Activated naive CD8-positive, alpha-beta T cell treated with anti-CD3 and anti-CD28 coated beads for 36 hours (primary cell): ENCODE measurements around the gene PCDHGB5. TPM values are rescaled to one million over a fixed set of nuclear protein-coding genes. Genes with fewer than 3 reads are reported as not detected.
"Not testable (repeated sequence)": the region's sequence is repeated elsewhere in the genome, so short reads cannot be mapped to it uniquely, and the experiment has no call there.

Source experiments
- DNase-seq: peaks from one replicate; pipeline ENCODE4 v3.0.0; 2021
- H3K27ac Mint-ChIP-seq: one replicate; pipeline ENCODE4 v1.8.0; 2022; ENCODE audit warnings: mild to moderate bottlenecking, moderate library complexity, mixed read lengths
- H3K27me3 Mint-ChIP-seq: one replicate; pipeline ENCODE4 v1.8.0; 2022; ENCODE audit warnings: mild to moderate bottlenecking, mixed read lengths
- H3K36me3 Mint-ChIP-seq: one replicate; pipeline ENCODE4 v1.8.0; 2021; ENCODE audit warnings: mild to moderate bottlenecking, mixed read lengths
- H3K4me1 Mint-ChIP-seq: one replicate; pipeline ENCODE4 v1.8.0; 2021; ENCODE audit warnings: mixed read lengths
- H3K4me3 Mint-ChIP-seq: one replicate; pipeline ENCODE4 v1.8.0; 2022; ENCODE audit warnings: mild to moderate bottlenecking, moderate library complexity, mixed read lengths
- H3K9me3 Mint-ChIP-seq: one replicate; pipeline ENCODE4 v1.8.0; 2022; ENCODE audit warnings: mixed read lengths
- total RNA-seq, 2 experiments: library from RNA; stranded (reverse); gene quantifications; one replicate each; pipeline ENCODE4 v1.2.3, GENCODE V29; 2021

The PCDHGB5 gene
- under 1 TPM; 0.16 to 0.26 TPM for total RNA-seq

DNA sequence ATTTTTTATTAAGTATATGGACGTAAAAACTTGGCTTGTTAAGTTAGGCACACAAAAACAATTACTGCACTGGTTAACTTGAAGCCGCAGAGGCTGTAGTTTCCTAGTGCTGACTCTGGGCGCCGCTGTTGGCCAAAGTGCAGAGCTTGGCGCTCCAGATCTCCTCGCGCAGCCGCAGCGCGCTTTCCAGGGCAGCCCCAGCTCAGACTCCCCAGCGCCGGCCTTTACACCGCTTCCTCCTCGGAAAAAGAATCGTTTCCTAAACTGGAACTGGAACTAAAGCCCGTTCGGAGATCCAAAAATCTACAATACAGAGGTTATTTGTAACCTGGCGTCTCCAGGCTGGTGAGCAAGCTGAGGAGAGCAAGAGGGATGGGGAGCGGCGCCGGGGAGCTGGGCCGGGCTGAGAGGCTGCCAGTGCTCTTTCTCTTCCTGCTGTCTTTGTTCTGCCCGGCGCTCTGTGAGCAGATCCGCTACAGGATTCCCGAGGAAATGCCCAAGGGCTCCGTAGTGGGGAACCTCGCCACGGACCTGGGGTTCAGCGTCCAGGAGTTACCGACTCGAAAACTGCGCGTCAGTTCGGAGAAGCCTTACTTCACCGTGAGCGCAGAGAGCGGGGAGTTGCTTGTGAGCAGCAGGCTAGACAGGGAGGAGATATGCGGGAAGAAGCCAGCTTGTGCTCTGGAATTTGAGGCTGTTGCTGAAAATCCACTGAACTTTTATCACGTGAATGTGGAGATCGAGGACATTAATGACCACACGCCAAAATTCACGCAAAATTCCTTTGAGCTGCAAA is at the start of gene PCDHGB5:
TSS of gene PCDHGB5 (plus strand) at position 192 of the 796 bp plus-strand sequence. CDS start at position 373, 181 bp downstream.
- H3K36me3 Mint-ChIP-seq = peaks cover 21% of the 10 kb centered on the region
- not testable (repeated sequence) for H3K27ac Mint-ChIP-seq, H3K4me1 Mint-ChIP-seq
- H3K4me3 Mint-ChIP-seq = peak within 1 kb of the TSS; percentile 61
- DNase-seq = peak; percentile 53
- peaks cover 81% of the 10 kb centered on the region for H3K27me3 Mint-ChIP-seq
- H3K9me3 Mint-ChIP-seq = peaks cover 30% of the 10 kb centered on the region

DNA sequence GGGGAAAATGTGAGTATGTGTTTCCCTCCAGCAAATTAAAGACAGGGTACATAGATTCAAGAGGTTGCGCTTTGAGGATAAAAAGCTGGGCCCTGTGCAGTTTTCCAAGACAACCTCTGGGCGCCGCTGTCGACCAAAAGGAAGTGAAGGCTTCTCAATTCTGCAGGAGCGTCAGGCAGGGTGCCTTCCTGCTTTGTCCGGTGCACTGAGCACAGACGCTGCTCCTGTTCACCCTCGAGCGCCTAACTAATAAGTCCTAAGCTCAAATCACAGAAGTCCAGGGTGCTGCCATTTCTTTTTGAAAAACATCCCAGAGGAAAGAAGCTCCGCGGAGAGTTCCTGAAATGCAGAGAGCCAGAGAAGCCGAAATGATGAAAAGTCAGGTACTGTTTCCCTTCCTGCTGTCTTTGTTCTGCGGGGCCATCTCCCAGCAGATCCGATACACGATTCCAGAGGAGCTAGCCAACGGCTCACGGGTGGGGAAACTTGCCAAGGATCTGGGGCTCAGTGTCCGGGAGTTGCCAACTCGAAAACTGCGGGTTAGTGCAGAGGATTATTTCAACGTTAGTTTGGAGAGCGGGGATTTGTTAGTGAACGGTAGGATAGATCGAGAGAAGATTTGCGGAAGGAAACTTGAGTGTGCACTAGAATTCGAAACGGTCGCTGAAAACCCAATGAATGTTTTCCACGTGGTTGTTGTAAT is 47.7 kb upstream of the PCDHGB5 start, which contains the start of gene PCDHGB1:
TSS of gene PCDHGB1 (plus strand) at position 183 of the 703 bp plus-strand sequence. CDS start at position 345, 162 bp downstream.
- DNase-seq = no peak
- Mint-ChIP-seq H3K36me3 (peaks cover 16% of the 10 kb centered on the region), H3K27me3 (peaks cover 85% of the 10 kb centered on the region), H3K27ac (no peak within 1 kb of the TSS), H3K4me3 (peak within 1 kb of the TSS; percentile 26), H3K4me1 (no peaks in the 10 kb centered on the region), H3K9me3 (peaks cover 19% of the 10 kb centered on the region)

DNA sequence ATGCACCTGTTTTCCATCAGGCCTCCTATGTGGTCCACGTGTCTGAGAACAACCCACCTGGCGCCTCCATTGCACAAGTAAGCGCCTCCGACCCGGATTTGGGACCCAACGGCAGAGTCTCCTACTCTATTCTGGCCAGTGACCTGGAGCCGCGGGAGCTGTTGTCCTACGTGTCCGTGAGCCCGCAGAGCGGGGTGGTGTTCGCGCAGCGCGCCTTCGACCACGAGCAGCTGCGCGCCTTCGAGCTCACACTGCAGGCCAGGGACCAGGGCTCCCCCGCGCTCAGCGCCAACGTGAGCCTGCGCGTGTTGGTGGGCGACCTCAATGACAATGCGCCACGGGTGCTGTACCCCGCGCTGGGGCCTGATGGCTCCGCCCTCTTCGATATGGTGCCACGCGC is 46.2 kb upstream of the PCDHGB5 start:
- no peak overlapping the region for H3K27ac Mint-ChIP-seq
- H3K9me3 Mint-ChIP-seq = peaks cover 25% of the 10 kb centered on the region
- peaks cover 88% of the 10 kb centered on the region for H3K27me3 Mint-ChIP-seq
- DNase-seq = no peak
- H3K4me3 Mint-ChIP-seq = no peak overlapping the region
- H3K36me3 Mint-ChIP-seq = peaks cover 17% of the 10 kb centered on the region
- H3K4me1 Mint-ChIP-seq = no peaks in the 10 kb centered on the region

DNA sequence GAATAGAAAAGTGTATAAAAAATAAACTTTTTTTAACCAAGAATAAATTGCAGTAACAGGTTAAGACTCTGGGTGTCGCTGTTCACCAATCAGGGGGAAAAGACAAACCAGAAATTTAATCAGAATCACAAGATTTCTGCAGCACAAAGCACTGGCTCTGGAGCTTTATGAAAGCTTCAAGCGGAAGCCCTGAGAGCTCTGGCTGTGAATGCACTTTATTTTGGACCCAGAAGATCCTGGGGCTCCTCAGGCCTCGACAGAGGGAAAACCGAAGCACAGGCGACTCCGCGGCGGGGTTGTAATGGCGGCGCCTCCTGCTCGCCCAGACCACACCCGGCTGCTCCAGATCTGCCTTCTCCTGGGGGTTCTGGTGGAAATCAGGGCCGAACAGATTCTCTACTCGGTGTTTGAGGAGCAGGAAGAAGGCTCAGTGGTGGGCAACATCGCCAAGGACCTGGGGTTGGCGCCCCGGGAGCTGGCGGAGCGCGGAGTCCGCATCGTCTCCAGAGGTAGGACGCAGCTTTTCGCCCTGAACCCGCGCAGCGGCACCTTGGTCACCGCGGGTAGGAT is 42.8 kb upstream of the PCDHGB5 start, which contains the start of gene PCDHGA4:
TSS of gene PCDHGA4 (plus strand) at position 122 of the 570 bp plus-strand sequence. CDS start at position 209, 87 bp downstream.
- Mint-ChIP-seq H3K27ac (no peak within 1 kb of the TSS), H3K9me3 (peaks cover 33% of the 10 kb centered on the region), H3K27me3 (peaks cover 91% of the 10 kb centered on the region), H3K4me1 (peaks cover 2% of the 10 kb centered on the region), H3K4me3 (no peak within 1 kb of the TSS), H3K36me3 (peaks cover 20% of the 10 kb centered on the region)
- DNase-seq = no peak

DNA sequence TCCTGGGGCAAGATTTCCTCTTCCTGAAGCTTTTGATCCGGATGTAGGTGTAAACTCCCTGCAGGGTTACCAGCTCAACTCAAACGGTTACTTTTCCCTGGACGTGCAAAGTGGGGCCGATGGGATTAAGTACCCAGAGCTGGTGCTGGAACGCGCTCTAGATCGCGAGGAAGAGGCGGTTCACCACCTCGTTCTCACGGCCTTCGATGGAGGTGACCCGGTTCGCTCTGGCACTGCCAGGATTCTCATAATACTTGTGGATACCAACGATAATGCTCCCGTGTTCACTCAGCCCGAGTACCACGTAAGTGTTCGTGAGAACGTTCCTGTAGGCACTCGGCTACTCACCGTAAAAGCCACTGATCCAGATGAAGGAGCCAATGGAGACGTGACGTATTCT is 42.1 kb upstream of the PCDHGB5 start:
- Mint-ChIP-seq H3K27me3 (peaks cover 91% of the 10 kb centered on the region), H3K27ac (no peak overlapping the region), H3K4me1 (peaks cover 3% of the 10 kb centered on the region), H3K9me3 (peaks cover 37% of the 10 kb centered on the region), H3K36me3 (peaks cover 18% of the 10 kb centered on the region), H3K4me3 (no peak overlapping the region)
- DNase-seq = no peak

DNA sequence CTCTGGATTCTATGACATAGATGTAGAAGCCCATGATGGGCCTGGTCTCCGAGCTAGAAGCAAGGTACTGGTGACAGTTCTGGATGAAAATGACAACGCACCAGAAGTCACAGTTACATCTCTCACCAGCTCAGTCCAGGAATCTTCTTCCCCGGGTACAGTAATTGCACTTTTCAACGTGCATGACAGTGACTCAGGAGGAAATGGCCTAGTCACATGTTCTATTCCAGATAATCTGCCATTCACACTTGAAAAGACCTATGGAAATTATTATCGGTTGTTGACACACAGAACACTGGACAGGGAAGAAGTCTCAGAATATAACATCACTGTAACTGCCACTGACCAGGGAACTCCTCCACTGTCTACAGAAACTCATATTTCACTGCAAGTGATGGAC is 41.6 kb upstream of the PCDHGB5 start:
- DNase-seq = no peak
- H3K9me3 Mint-ChIP-seq = peaks cover 42% of the 10 kb centered on the region
- H3K27me3 Mint-ChIP-seq = peaks cover 91% of the 10 kb centered on the region
- peaks cover 23% of the 10 kb centered on the region for H3K36me3 Mint-ChIP-seq
- no peak overlapping the region for H3K4me3 Mint-ChIP-seq
- H3K4me1 Mint-ChIP-seq = peaks cover 5% of the 10 kb centered on the region
- H3K27ac Mint-ChIP-seq = no peak overlapping the region

DNA sequence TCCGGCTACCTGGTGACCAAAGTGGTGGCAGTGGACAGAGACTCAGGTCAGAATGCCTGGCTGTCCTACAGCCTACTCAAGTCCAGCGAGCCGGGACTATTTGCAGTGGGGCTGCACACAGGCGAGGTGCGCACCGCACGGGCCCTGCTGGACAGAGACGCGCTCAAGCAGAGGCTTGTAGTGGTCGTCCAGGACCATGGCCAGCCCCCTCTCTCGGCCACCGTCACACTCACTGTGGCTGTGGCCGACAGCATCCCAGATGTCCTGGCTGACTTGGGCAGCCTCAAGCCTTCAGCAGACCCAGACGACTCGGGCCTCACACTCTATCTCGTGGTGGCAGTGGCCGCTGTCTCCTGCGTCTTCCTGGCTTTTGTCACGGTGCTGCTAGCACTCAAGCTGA is 40.8 kb upstream of the PCDHGB5 start:
- H3K4me3 Mint-ChIP-seq = no peak overlapping the region
- H3K27me3 Mint-ChIP-seq = peaks cover 90% of the 10 kb centered on the region
- H3K9me3 Mint-ChIP-seq = peaks cover 44% of the 10 kb centered on the region
- no peak for DNase-seq
- peaks cover 27% of the 10 kb centered on the region for H3K36me3 Mint-ChIP-seq
- no peak overlapping the region for H3K27ac Mint-ChIP-seq
- peaks cover 5% of the 10 kb centered on the region for H3K4me1 Mint-ChIP-seq

DNA sequence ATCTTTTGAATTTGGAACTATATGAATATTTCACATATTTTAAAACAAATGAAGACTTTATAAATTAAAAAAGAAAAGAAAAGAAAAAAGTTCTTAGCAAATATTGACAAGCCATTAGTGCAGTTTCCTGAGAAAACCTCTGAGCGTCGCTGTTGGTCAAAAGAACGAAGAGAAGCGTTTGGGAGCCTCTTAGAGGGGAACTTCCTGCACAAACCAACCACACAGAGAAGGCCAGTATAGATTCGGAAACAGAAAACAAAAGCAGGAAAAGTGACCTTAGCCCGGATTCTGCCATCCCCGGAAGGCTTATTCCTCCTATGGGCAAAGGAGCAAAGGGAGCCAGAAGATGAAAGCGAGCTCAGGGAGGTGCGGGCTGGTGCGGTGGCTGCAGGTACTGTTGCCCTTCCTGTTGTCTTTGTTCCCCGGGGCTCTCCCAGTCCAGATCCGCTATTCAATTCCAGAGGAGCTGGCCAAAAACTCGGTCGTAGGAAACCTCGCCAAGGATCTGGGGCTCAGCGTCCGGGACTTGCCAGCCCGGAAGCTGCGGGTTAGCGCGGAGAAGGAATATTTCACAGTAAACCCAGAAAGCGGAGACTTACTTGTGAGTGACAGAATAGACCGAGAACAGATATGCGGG is 37.8 kb upstream of the PCDHGB5 start, which contains the start of gene PCDHGB2:
TSS of gene PCDHGB2 (plus strand) at position 205 of the 637 bp plus-strand sequence. CDS start at position 347, 142 bp downstream.
- Mint-ChIP-seq H3K4me1 (peaks cover 5% of the 10 kb centered on the region), H3K4me3 (peak within 1 kb of the TSS; percentile 75), H3K9me3 (peaks cover 49% of the 10 kb centered on the region), H3K27ac (peak within 1 kb of the TSS; percentile 3), H3K27me3 (peaks cover 93% of the 10 kb centered on the region), H3K36me3 (peaks cover 36% of the 10 kb centered on the region)
- no peak for DNase-seq

DNA sequence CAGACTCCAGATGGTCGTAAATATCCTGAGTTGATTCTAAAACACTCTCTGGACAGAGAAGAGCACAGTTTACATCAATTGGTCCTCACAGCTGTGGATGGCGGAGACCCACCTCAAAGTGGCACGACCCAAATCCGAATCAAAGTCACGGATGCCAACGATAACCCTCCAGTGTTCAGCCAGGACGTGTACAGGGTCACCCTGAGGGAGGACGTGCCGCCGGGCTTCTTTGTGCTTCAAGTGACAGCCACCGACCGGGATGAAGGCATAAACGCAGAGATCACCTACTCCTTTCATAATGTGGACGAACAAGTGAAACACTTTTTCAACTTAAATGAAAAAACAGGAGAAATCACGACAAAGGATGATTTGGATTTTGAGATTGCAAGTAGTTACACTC is 37.1 kb upstream of the PCDHGB5 start:
- Mint-ChIP-seq H3K4me3 (no peak overlapping the region), H3K27me3 (peaks cover 93% of the 10 kb centered on the region), H3K36me3 (peaks cover 40% of the 10 kb centered on the region)

DNA sequence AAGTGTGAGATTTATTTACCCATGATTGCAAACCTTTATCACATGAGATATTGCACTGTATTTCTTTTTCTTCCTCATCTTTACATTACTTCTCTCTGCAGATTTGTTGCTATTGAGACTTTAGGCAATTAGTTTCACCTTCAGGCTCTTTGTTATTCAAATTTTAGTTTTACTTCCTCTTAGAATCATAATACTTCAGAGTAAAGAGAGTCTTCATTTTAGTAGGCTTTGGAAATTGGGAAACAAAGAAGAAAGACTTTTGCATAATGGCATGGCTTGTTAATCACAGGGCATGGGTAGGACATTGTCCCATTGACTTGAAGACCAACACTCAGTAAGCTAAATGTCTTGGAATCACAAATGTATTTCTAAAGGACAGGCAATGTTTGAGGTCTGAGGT is 35.0 kb upstream of the PCDHGB5 start:
- Mint-ChIP-seq H3K27ac (no peak overlapping the region), H3K4me3 (no peak overlapping the region), H3K4me1 (peaks cover 5% of the 10 kb centered on the region), H3K27me3 (peaks cover 92% of the 10 kb centered on the region), H3K9me3 (peaks cover 44% of the 10 kb centered on the region), H3K36me3 (peaks cover 41% of the 10 kb centered on the region)
- DNase-seq = no peak

More for the DNA sequence above, 37.1 kb upstream of the PCDHGB5 start:
- Mint-ChIP-seq H3K9me3 (peaks cover 53% of the 10 kb centered on the region), H3K4me1 (peaks cover 5% of the 10 kb centered on the region), H3K27ac (no peak overlapping the region)
- DNase-seq = no peak

DNA sequence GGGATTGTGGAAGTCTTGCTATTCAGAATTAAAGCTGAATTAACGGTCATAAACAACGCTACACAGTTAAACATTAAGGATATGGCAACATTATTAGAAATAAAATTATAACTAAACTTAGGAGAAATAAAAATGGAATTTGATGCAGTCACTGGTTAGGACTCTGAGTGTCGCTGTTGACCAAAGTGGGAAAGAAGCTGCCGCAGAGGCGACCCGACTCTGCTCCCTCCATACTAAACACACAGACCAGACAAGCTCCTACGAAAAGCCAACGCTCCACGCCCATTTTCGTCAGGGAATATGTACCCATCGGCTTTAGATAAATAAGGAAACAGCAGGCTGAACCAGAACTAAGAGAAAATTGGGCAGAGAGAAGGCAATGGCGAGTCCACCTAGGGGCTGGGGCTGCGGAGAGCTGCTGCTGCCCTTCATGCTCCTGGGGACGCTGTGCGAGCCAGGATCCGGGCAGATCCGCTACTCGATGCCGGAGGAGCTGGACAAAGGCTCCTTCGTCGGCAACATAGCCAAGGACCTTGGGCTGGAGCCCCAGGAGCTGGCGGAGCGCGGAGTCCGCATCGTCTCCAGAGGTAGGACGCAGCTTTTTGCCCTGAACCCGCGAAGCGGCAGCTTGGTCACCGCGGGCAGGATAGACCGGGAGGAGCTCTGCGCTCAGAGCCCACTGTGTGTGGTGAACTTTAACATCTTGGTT is 33.6 kb upstream of the PCDHGB5 start, which contains the start of gene PCDHGA5:
TSS of gene PCDHGA5 (plus strand) at position 211 of the 709 bp plus-strand sequence. CDS start at position 380, 169 bp downstream.
- Mint-ChIP-seq H3K4me3 (no peak within 1 kb of the TSS), H3K27ac (no peak within 1 kb of the TSS), H3K27me3 (peaks cover 93% of the 10 kb centered on the region), H3K36me3 (peaks cover 37% of the 10 kb centered on the region), H3K4me1 (peaks cover 5% of the 10 kb centered on the region), H3K9me3 (peaks cover 39% of the 10 kb centered on the region)
- no peak for DNase-seq

DNA sequence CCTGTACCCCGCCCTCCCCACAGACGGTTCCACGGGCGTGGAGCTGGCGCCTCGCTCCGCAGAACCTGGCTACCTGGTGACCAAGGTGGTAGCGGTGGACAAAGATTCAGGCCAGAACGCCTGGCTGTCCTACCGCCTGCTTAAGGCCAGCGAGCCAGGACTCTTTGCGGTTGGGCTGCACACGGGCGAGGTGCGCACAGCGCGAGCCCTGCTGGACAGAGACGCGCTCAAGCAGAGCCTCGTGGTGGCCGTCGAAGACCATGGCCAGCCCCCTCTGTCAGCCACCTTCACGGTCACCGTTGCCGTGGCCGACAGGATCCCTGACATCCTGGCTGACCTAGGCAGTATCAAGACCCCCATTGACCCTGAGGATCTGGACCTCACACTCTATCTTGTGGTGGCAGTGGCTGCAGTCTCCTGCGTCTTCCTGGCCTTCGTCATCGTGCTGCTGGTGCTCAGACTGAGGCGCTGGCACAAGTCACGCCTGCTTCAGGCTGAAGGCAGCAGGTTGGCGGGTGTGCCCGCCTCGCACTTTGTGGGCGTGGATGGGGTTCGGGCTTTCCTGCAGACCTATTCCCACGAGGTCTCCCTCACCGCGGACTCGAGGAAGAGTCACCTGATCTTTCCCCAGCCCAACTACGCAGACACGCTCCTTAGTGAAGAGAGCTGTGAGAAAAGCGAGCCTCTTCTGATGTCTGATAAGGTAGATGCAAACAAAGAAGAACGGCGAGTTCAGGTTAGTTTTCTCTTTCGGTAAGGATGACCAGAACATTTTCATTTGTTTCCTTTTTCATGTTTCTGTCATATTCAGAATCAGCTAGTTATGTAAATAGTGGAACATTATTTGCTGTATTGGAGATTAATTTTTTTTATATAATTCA is 31.5 kb upstream of the PCDHGB5 start:
- H3K27ac Mint-ChIP-seq = no peak overlapping the region
- no peak overlapping the region for H3K4me3 Mint-ChIP-seq
- peaks cover 31% of the 10 kb centered on the region for H3K9me3 Mint-ChIP-seq
- H3K27me3 Mint-ChIP-seq = peaks cover 92% of the 10 kb centered on the region
- DNase-seq = no peak
- H3K4me1 Mint-ChIP-seq = peaks cover 4% of the 10 kb centered on the region
- peaks cover 28% of the 10 kb centered on the region for H3K36me3 Mint-ChIP-seq
